GM19397 (cell line): Measurements from ENCODE around the gene GASK1A.

Experiments used
- ATAC-seq: cut with Tn5 transposase; IDR thresholded peaks from one replicate; pipeline ENCODE4 v1.9.1; 2021; ENCODE audit warnings: mild to moderate bottlenecking, moderate library complexity; ENCODE audit not compliant: unreplicated experiment

Gene GASK1A

GRCh38 chr3:43082457-43082856 lies 103.3 kb downstream of the GASK1A start:
- ATAC-seq = no peak

DNA sequence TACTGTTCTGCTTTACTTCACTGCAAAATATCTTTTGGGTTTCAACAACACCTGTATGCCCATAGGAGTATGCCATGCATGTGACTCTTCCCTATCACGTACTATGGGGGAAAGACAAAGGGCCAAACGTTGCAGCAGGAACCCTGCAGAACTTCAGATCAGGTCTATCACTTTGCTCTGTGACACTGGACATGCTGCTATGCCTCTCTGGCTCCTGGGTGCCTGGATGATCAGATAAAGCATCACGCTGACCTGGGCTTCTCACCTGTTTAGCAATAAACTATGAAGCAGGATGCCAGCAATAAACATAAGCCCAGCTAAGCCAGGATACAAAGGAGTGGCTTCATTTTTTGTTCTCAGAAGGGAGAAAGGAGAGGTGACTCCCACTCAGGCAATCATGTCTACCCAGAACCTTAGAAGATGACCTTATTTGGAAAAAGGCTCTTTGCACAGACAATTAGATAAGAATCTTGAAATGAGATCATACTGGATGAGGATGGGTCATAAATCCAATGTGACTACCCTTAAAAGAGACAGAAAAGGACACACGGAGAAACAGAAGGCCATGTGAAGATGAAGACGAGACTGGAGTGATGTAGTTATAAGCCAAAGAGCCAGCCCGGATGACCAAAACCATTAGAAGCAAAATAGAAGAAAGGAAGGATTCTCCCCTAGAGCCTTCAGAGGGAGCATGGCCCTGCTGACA lies 107.5 kb downstream of the GASK1A start:
- no peak for ATAC-seq

DNA sequence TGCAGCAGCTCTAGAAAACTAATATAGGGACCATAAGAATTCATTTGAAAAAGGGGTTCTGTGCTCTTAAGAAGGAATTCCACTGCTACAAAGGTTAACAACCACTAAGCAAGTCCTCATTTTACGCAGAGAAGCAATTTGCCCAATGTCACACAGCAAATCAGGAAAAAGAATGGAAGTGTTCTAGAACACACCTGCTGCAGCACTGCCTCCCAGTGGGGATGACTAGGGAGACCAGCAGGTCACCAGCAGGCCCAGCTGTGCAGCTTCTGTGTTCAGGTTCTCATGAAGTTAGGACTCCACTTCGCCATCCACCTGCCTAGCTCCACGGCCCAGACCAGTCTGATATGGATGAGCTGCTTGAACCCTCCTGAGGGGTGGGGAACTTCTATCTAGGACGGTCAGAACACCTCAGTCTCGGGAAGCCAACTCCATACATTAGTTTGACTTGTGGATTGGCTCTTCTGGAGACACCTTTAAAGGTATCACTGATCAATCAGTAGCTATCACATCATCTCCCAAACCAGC lies 108.2 kb downstream of the GASK1A start:
- ATAC-seq = no peak

DNA sequence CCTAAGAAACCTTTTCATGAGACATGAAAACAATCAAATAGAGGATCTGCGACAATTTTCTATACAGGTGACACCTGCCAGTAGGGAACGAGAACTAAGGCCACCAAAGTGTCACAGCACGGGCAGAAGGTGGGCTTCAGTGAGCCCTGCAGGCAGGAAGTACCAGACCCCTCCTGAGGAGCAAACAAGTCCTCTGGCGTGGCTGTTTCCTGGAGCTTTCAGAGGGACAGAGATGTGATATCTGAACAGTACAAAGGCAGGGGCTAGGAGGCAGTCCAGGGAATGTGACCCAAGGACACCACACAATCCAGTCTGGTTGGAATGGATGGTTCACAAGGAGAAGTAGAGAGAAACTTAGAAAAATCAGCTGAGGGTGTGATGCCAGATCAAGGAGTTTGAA lies 110.0 kb downstream of the GASK1A start:
- ATAC-seq = no peak

DNA sequence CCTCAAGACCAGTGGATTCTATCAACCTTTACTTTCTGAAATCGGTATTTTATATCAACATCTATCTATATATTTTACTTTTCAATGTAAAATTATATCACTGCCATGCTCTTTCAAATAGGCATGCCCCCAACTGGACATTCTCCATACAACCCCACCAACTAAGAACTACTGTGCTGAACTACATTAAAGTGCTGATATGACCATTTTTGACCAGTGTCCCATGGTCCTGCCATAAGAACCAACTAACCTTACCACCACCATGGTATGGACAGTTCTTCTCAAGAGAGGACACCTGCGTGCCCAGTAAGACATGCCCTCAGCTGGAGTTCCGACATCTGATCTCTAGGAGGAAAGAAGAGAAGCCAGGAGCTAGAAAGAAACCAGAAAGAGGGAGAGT lies 111.1 kb downstream of the GASK1A start:
- ATAC-seq = no peak

DNA sequence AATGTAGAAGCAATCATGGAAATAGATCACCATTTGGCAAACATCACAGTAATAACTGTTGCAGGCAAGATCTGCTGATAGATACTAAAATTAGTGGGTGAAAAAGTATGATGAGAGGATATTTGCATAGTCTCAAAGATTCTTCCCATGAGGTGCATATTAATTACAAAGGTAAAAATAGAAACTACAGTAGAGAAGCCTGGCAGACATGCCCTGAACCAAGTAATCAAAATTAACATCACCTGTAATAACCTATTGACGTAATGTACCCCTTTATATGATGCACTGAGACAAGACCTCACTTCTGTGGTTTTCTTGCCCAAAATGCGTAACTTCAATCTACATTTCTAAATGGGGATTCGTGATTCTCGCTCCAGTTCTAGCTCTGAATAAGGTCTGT lies 112.4 kb downstream of the GASK1A start:
- ATAC-seq = no peak

DNA sequence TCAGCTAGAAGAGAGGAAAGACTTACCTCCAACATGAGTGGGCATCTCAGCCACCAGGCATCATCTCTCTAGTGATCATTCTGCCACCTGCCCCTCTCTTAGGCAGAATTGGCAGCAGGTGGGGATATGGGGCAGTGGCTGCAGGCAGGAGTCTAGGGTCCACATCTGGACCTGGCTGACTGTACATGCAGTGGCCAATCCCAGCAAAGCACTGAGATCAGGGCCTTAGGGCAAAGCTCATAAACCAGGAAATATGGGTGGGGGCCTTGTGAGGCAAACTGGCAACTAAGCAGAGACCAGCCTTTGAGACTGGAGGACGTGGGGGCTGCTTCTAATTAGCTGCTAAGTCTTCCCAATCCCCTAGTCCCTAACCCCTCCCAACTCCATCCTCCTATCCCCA lies 113.9 kb downstream of the GASK1A start:
- ATAC-seq = no peak

DNA sequence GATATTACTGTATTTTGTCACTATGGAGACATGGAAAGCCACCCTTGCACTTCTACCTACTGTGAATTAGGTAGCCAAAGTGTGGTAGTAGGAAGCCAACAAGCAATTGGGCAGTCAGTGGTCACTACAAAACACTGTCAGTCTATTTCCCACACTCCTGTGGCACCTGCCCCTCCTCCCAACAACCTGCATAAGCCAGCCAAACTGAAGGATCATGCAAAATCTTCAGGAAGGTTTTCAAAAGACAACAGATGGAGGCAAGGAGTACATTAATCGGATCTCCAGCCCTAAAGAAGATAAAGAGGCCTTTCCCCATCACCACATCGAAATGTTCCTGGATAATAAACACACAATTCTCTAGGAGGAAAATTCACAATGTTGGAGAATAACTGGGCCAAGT lies 114.9 kb downstream of the GASK1A start:
- ATAC-seq = no peak

GRCh38 chr3:43094381-43094780 lies 115.3 kb downstream of the GASK1A start:
- no peak for ATAC-seq

DNA sequence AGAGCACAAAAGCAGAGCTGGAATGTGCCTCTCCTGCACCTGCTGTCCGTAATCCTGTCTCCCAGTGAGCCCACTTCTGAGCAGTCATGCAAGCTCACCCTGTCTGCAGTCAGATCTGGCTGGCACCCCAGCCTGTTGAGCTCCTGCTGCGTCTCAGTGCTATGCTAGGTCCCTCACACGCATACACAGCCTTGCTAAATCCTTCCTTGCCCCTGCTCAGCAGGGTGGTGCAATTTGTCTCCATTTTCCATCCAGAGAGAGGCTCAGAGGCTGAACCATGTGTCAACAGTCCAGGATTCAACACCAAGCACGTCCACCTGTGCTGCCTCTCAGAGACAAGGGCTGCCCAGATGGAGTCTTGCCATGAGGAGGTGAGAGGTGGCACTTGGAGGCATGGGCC lies 115.7 kb downstream of the GASK1A start:
- ATAC-seq = no peak

DNA sequence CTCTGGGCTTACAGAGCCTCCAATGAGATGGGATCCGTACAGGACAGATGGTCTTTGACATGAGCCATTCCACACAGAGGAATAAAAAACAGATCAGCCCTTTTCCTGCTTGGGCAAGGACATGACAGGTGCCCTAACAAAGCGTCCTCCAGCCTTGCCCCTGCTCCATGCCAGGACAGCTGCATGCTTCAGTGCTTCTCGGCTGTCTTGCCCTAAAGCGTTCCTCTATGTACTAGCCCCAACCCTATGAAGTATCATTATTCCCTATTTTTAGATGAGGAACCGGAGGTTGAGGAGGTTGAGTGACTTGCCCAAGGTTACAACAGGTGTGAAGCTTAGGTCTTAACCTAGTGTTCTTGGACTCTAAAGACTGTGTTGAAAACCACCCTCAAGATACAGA lies 116.3 kb downstream of the GASK1A start:
- no peak for ATAC-seq

DNA sequence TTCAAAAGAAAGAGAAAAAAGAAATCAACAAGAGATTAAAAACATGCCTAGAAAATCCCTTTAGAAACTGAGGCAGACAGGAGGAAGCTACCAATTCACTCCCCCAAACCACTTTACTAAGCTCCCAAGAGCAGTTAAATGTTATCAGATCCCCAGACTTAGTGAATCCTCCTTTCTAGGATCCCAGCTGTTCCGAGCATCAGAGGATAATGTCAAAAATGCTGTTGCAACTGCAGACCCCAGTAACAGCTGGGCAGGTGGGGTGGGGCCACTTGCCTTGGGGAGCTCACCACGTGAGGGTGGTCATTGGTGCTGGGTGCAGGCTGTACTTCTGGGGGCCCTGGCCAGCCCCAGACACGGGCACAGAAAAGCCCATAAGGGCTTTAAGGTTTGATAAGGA lies 117.7 kb downstream of the GASK1A start:
- no peak for ATAC-seq

DNA sequence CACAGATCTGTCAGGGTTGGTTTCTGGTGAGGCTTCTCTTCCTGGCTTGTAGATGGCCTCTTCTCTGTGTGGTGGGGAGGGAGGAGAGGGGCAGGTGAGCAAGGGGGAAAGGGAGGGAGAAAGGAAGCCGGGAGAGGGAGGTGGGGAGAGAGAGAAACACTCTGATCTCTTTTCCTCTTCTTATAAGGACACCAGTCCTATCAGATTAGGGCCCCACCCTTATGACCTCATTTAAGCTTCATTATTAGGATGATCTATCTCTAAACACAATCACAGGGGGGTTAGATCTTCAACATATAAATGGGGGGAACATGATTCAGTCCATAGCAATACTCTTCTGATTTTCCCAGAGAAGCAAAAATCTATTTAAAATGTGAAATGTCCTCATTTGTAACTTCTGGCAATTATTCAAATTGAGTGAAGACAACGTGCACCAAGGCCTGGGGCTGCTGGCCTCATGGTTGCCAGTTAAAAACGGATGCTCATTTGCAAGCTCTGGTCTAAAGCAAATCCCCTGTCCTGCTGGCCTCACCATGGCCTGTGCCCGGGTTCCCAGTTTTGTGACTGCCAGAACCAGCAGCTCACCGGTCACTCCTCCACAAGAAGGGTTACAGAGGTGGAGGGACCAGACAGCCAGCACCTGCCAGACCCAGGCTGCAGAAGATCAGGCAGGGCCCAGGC lies 118.4 kb downstream of the GASK1A start:
- no peak for ATAC-seq

- no peak for ATAC-seq
Observed at GRCh38 chr3:43098761-43099160, 119.7 kb downstream of the GASK1A start.

DNA sequence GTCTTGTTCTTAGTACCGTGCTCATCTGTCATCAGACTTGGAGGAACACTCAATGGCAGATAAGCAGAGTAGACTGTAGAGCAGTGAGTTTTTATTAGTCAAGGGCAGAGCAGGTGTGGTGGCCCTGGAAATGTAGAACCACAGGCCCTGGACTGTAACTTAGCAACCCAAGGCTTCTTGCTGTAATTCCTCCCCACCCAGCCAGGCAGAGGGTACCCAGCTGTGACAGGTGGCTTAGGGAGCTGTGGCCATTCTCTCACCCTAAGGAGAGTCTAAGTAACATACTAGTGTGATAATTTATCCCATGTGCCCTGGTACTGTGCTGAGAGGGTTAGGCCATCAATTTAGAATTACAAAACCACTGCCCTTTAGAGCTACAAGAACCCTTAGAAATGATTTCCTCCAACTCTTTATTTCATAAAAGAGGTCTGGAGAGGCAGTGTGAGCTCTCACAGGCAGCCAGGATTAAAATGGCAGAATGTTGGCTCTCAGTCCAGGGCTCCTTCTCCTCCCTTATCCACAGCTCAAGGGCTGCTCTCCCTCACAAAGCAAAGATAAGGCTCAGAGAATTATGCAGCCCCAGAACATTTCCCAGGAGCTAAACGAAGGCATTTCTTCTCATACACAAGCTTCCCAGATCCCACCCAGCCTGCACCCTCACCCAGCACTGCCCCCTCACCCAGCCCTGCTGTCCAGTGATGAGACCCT lies 123.8 kb downstream of the GASK1A start:
- ATAC-seq = no peak

GRCh38 chr3:43104039-43104438 lies 124.9 kb downstream of the GASK1A start:
- ATAC-seq = no peak

DNA sequence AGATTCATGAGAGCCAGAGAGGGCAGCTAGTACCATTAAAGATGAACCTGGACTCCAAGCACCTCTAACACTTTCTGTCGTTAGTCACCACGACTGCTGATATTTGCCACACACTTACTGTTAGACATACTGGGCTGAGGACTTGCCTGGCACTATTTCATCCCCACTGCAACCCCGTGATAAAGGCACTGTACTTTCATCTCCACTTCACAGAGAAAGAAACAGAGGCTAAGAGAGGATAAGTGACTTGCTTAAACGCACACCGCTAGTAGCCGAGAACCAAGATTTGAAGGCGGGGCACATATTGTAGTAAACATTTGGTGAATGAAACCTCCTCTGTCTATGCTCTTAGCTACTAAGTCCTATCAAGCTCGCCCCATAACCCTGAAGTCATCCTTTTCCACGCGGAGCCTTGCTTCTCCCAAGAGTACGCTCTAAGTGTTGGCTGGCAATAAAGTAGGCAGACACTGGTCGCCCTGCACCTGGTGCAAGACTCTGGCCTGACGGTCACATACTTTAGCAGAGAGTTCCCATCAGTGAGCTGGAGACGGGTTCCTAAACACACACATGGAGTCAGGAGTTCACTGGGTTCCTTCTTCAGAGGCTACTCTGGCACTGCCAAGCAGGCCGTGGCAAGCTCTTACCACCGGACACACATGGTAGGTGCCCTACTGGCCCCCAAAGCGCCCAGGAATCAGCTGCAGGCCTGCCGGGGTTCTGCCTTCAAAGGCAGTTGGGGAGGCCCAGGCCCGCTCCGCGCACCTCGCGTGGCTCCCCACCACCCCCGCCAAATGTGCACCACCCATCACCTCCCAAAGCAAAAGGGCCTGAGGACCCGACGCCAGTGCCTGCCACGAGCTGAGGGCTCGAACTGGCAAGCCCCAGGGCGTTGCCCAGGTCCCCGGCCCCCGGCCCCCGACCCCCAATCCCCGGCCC lies 125.8 kb downstream of the GASK1A start:
- ATAC-seq = no peak

DNA sequence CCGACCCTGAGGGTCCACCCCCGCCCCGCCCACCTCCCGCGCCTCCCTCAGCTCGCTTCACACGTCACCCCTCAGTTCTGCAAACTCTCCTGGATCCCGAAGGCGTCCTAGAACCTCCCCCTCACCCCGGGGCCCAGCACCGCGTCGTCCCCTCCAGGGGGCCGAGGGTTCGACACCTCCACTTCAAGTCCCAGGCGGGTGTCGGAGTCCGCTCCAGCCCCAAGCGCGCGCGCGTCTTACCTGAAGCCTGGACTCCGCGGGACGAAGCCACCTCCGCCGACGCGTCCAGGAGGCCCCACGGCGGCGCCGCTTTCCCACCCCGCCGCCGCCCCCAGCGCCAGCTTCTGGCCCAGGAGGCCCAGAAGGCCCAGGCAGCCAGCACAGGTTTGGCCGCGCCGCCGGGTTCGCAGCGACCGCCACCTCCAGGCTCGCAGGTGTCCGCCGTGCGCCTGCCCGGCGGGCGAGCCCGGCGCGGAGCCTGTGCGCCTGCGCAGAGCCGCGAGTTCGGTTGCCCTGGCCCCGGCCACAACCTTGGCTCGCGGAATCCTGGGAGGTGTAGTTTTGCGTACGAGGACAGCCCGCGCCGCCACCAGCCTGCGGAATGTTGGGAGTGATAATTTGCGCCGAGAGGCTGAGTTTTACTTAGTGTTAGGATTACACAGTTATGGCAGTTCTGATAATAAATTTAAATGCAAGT lies 126.6 kb downstream of the GASK1A start, which contains the start of gene POMGNT2:
POMGNT2 (minus strand) TSS at position 484 of the 697 bp plus-strand sequence. CDS start 24,648 bp downstream, outside the sequence.
- ATAC-seq = peak; percentile 97

GRCh38 chr3:43106293-43106628 lies 127.2 kb downstream of the GASK1A start:
- ATAC-seq = no peak
